IgD-negative memory B cell (primary cell): ENCODE measurements around the gene CHCHD3. TPM values are rescaled to one million over a fixed set of nuclear protein-coding genes. Genes with fewer than 3 reads are reported as not detected.

Experiments used
- H3K27ac Mint-ChIP-seq, 3 donors: one replicate each; pipeline ENCODE4 v1.8.0; 2020 to 2022; ENCODE audit warnings: mild to moderate bottlenecking in 3 of 3, mixed read lengths in 3 of 3, moderate library complexity in 1 of 3
- H3K27me3 Mint-ChIP-seq: one replicate; pipeline ENCODE4 v1.8.0; 2021; ENCODE audit warnings: mixed read lengths
- H3K36me3 Mint-ChIP-seq: one replicate; pipeline ENCODE4 v1.8.0; 2020; ENCODE audit warnings: mild to moderate bottlenecking, mixed read lengths
- H3K4me1 Mint-ChIP-seq, 3 donors: one replicate each; pipeline ENCODE4 v1.8.0; 2020 to 2022; ENCODE audit warnings: mixed read lengths in 3 of 3, mild to moderate bottlenecking in 1 of 3
- H3K4me3 Mint-ChIP-seq, 4 donors: one replicate each; pipeline ENCODE4 v1.8.0; 2020 to 2022; ENCODE audit warnings: mild to moderate bottlenecking in 4 of 4, mixed read lengths in 4 of 4, moderate library complexity in 3 of 4
- H3K9me3 Mint-ChIP-seq, 3 donors: one replicate each; pipeline ENCODE4 v1.8.0; 2020 to 2021; ENCODE audit warnings: mixed read lengths in 3 of 3, mild to moderate bottlenecking in 1 of 3
- polyA plus RNA-seq: library from polyadenylated mRNA; unstranded; fragments of 300-500 nt; fragmentation: Illumina TruSeq; gene quantifications from one replicate; pipeline ENCODE4 v1.2.3, GENCODE V29; 2021

CHCHD3 gene
- polyA plus RNA-seq, 1 donor from 2014 or later = 62.7 TPM

- Mint-ChIP-seq H3K9me3 (peaks cover 4 to 14% (median 8%) of the 10 kb centered on the region in 3 donors), H3K27ac (no peak overlapping the region), H3K36me3 (no peaks in the 10 kb centered on the region), H3K4me1 (peaks cover 0 to 13% (median 5%) of the 10 kb centered on the region in 3 donors), H3K4me3 (no peak overlapping the region), H3K27me3 (peaks cover 8% of the 10 kb centered on the region)
Measured at GRCh38 chr7:132773527-132773956, 308.3 kb downstream of the CHCHD3 start.

- Mint-ChIP-seq H3K27ac (peak overlapping the region in 1 of 3 donors; percentile 78), H3K4me1 (peaks cover 0 to 9% (median 2%) of the 10 kb centered on the region in 3 donors), H3K27me3 (peaks cover 6% of the 10 kb centered on the region), H3K36me3 (no peaks in the 10 kb centered on the region), H3K4me3 (no peak overlapping the region), H3K9me3 (peaks cover 4 to 14% (median 6%) of the 10 kb centered on the region in 3 donors)
Measured at GRCh38 chr7:132771301-132771730, 310.6 kb downstream of the CHCHD3 start.

DNA sequence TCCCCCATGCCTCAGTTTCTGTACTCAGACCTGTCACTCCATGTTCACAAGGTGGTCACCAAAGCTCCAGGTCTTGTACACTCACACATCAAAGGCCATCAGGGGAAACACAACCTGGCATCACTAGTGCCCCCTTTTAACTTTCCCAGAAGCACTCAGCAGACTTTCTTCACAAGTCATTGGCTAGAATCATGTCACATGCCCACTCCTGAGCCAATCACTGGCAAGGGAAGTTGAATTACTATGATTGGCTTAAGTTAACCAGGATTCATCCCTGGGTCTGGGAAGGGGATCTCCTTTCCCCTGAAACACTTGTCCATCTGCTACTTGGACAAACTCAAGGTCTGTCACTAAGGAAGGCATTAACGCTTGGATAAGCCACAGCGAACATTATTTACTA lies 311.8 kb downstream of the CHCHD3 start:
- no peak overlapping the region for H3K27ac Mint-ChIP-seq
- no peak overlapping the region for H3K4me3 Mint-ChIP-seq
- peaks cover 8% of the 10 kb centered on the region for H3K27me3 Mint-ChIP-seq
- peaks cover 4 to 14% (median 6%) of the 10 kb centered on the region in 3 donors for H3K9me3 Mint-ChIP-seq
- peaks cover 0 to 9% (median 2%) of the 10 kb centered on the region in 3 donors for H3K4me1 Mint-ChIP-seq
- no peaks in the 10 kb centered on the region for H3K36me3 Mint-ChIP-seq

- no peaks in the 10 kb centered on the region for H3K36me3 Mint-ChIP-seq
- H3K4me1 Mint-ChIP-seq = peaks cover 0 to 9% (median 2%) of the 10 kb centered on the region in 3 donors
- no peak overlapping the region for H3K27ac Mint-ChIP-seq
- peaks cover 4 to 14% (median 6%) of the 10 kb centered on the region in 3 donors for H3K9me3 Mint-ChIP-seq
- H3K27me3 Mint-ChIP-seq = peaks cover 8% of the 10 kb centered on the region
- no peak overlapping the region for H3K4me3 Mint-ChIP-seq
Measured at GRCh38 chr7:132769280-132769679, 312.6 kb downstream of the CHCHD3 start.

DNA sequence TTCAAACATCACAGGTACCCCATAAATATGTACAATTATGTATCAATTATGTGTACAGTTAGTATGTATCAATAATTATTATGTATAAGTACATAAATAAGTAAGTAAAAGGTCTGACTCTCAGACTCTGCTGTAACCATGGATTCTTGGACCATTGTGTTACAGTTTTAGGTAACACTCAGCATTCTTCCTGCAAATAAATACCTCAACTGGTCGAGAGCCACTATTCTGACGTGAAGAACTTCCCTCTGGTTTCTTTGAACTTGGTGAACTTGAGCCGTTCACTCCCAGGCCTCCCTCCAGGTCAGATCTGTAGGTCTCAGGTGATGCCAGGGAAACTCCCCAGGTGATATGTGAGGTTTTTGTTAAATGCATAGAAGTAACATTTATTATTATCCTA lies 313.8 kb downstream of the CHCHD3 start:
- Mint-ChIP-seq H3K27me3 (peaks cover 6% of the 10 kb centered on the region), H3K36me3 (no peaks in the 10 kb centered on the region), H3K4me1 (peaks cover 0 to 9% (median 2%) of the 10 kb centered on the region in 3 donors), H3K9me3 (peaks cover 4 to 14% (median 6%) of the 10 kb centered on the region in 3 donors), H3K4me3 (no peak overlapping the region), H3K27ac (no peak overlapping the region)

GRCh38 chr7:132767378-132767777 lies 314.5 kb downstream of the CHCHD3 start:
- Mint-ChIP-seq H3K4me3 (no peak overlapping the region), H3K4me1 (peaks cover 0 to 9% (median 2%) of the 10 kb centered on the region in 3 donors), H3K27ac (no peak overlapping the region), H3K9me3 (peaks cover 4 to 14% (median 6%) of the 10 kb centered on the region in 3 donors), H3K36me3 (no peaks in the 10 kb centered on the region), H3K27me3 (peaks cover 6% of the 10 kb centered on the region)

- Mint-ChIP-seq H3K27ac (peak overlapping the region in 1 of 3 donors; percentile 82), H3K36me3 (no peaks in the 10 kb centered on the region), H3K9me3 (peaks cover 4 to 14% (median 6%) of the 10 kb centered on the region in 3 donors), H3K27me3 (peaks cover 6% of the 10 kb centered on the region), H3K4me1 (peaks cover 0 to 6% (median 2%) of the 10 kb centered on the region in 3 donors), H3K4me3 (no peak overlapping the region)
Measured at GRCh38 chr7:132766660-132767059, 315.2 kb downstream of the CHCHD3 start.

- Mint-ChIP-seq H3K27ac (no peak overlapping the region), H3K4me3 (no peak overlapping the region), H3K9me3 (peaks cover 4 to 14% (median 6%) of the 10 kb centered on the region in 3 donors)
Measured at GRCh38 chr7:132765861-132766260, 316.0 kb downstream of the CHCHD3 start.

GRCh38 chr7:132764762-132765161 lies 317.1 kb downstream of the CHCHD3 start:
- H3K9me3 Mint-ChIP-seq = peaks cover 0 to 9% (median 5%) of the 10 kb centered on the region in 3 donors
- peaks cover 2% of the 10 kb centered on the region for H3K27me3 Mint-ChIP-seq
- H3K4me3 Mint-ChIP-seq = no peak overlapping the region
- no peaks in the 10 kb centered on the region for H3K36me3 Mint-ChIP-seq
- no peak overlapping the region for H3K27ac Mint-ChIP-seq
- no peaks in the 10 kb centered on the region for H3K4me1 Mint-ChIP-seq

More at GRCh38 chr7:132765861-132766260, 316.0 kb downstream of the CHCHD3 start:
- Mint-ChIP-seq H3K4me1 (peaks cover 0 to under 1% (median 0%) of the 10 kb centered on the region in 3 donors), H3K27me3 (peaks cover 6% of the 10 kb centered on the region), H3K36me3 (no peaks in the 10 kb centered on the region)

GRCh38 chr7:132760866-132761265 lies 321.0 kb downstream of the CHCHD3 start:
- Mint-ChIP-seq H3K27me3 (peaks cover 2% of the 10 kb centered on the region), H3K9me3 (no peaks in the 10 kb centered on the region), H3K36me3 (peaks cover 2% of the 10 kb centered on the region), H3K4me3 (no peak overlapping the region), H3K4me1 (no peaks in the 10 kb centered on the region), H3K27ac (no peak overlapping the region)

- peaks cover 0 to 4% (median 0%) of the 10 kb centered on the region in 3 donors for H3K4me1 Mint-ChIP-seq
- H3K4me3 Mint-ChIP-seq = no peak overlapping the region
- no peak overlapping the region for H3K27ac Mint-ChIP-seq
- H3K9me3 Mint-ChIP-seq = no peaks in the 10 kb centered on the region
- peaks cover 1% of the 10 kb centered on the region for H3K27me3 Mint-ChIP-seq
- peaks cover 2% of the 10 kb centered on the region for H3K36me3 Mint-ChIP-seq
Measured at GRCh38 chr7:132760244-132760623, 321.7 kb downstream of the CHCHD3 start.

- no peak overlapping the region for H3K27ac Mint-ChIP-seq
- H3K9me3 Mint-ChIP-seq = no peaks in the 10 kb centered on the region
- H3K4me3 Mint-ChIP-seq = no peak overlapping the region
- peaks cover 2% of the 10 kb centered on the region for H3K36me3 Mint-ChIP-seq
- H3K27me3 Mint-ChIP-seq = peaks cover 1% of the 10 kb centered on the region
- peaks cover 0 to 4% (median 0%) of the 10 kb centered on the region in 3 donors for H3K4me1 Mint-ChIP-seq
Measured at GRCh38 chr7:132759482-132760243, 322.2 kb downstream of the CHCHD3 start.

DNA sequence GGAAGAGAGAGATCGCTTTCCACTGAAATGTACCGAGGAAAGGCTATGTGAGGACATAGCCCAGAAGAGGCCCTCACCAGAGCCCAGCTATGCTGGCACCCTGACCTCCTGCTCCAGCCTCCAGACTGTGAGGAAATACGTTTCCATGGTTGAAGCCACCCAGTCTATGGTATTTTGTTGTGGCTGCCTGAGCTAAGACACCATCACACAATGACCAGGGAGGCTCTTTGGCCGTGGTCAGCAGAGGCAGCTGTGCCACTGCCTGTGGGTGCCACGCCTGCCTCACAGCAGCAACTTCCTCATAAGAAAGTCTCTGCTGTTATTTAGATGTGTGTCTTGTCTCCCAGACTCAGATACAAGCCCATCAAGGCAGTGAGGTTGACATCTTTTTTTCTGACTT lies 322.9 kb downstream of the CHCHD3 start:
- no peaks in the 10 kb centered on the region for H3K9me3 Mint-ChIP-seq
- H3K27ac Mint-ChIP-seq = no peak overlapping the region
- H3K4me1 Mint-ChIP-seq = peaks cover 0 to 4% (median 0%) of the 10 kb centered on the region in 3 donors
- H3K4me3 Mint-ChIP-seq = no peak overlapping the region
- peaks cover 2% of the 10 kb centered on the region for H3K36me3 Mint-ChIP-seq
- peaks cover 1% of the 10 kb centered on the region for H3K27me3 Mint-ChIP-seq

- H3K4me3 Mint-ChIP-seq = no peak overlapping the region
- H3K27ac Mint-ChIP-seq = peak overlapping the region in 1 of 3 donors; percentile 13
- no peaks in the 10 kb centered on the region for H3K9me3 Mint-ChIP-seq
- peaks cover 1% of the 10 kb centered on the region for H3K27me3 Mint-ChIP-seq
- H3K36me3 Mint-ChIP-seq = peaks cover 2% of the 10 kb centered on the region
- peaks cover 0 to 4% (median 0%) of the 10 kb centered on the region in 3 donors for H3K4me1 Mint-ChIP-seq
Measured at GRCh38 chr7:132757783-132758182, 324.1 kb downstream of the CHCHD3 start.

DNA sequence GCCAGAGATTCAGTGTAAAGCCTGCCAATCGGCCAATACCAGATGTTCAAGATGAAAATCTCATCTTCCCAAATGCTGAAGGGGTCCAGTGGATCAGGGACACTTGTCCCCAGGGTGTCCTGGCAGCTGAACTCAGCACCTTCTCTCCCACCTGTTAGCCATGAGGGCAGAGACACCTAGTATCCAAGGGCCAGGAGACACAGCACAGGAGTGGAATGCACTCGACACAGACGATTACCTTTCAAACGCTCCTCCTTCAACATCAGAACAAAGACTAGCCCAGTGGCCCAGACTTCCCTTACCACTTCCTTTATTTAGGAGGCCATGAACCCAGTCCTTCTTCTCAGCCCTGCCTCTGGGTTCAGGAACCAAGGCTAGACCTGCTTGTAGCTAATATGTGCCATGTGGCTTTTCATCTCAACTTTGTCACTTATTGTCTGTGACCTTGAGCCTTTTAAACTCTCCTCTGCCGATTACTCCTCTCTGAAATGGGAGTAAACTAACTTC lies 325.4 kb downstream of the CHCHD3 start:
- Mint-ChIP-seq H3K27me3 (peaks cover 1% of the 10 kb centered on the region), H3K27ac (no peak overlapping the region), H3K36me3 (peaks cover 2% of the 10 kb centered on the region), H3K4me3 (peak overlapping the region in 1 of 4 donors; percentile 27), H3K4me1 (peaks cover 0 to 4% (median 0%) of the 10 kb centered on the region in 3 donors), H3K9me3 (no peaks in the 10 kb centered on the region)
